Sigmoid colon (tissue), 4 donors: ENCODE data around the gene USP25.
"Not testable (repeated sequence)": the region's sequence is repeated elsewhere in the genome, so short reads cannot be mapped to it uniquely, and the experiment has no call there.

Experiments used
- EP300 ChIP-seq, 4 donors: sonication (generic); formaldehyde crosslinking; IDR thresholded peaks; one replicate each; pipeline ENCODE4 v1.6.1; 2017; ENCODE audit warnings: antibody characterized with exemption in 4 of 4
- POLR2A ChIP-seq, 2 donors: fragments of 450-650 bp; IDR thresholded peaks; one replicate each; pipeline ENCODE4 v1.6.1; 2016; ENCODE audit warnings: antibody characterized with exemption in 2 of 2, mild to moderate bottlenecking in 2 of 2, moderate library complexity in 2 of 2
- TF ChIP-seq, protein P1 (sequence below), 4 experiments: fragments of 450-650 bp in 3 of 4; fragments of 200-600 bp in 1 of 4; IDR thresholded peaks; one replicate each; pipeline ENCODE4 v1.5.1; 2016 to 2019; ENCODE audit warnings: antibody characterized with exemption in 4 of 4, mild to moderate bottlenecking in 3 of 4, moderate library complexity in 2 of 4

DNA sequence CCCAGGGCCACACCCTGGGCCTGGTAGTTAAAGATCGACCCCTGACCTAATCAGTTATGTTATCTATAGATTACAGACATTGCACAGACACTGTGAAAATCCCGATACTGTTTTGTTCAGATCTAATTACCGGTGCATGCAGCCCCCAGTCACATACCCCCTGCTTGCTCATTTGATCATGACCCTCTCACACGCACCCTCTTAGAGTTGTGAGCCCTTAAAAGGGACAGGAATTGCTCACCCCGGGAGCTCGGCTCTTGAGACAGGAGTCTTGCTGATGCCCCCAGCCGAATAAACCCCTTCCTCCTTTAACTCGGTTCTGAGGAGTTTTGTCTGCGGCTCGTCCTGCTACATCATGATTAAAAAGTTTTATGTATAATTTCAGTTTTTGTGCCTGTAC, 9.0 kb downstream of the USP25 start:
- TF ChIP-seq POLR2A, EP300 (IDR thresholded peaks at IDR 0.05): not testable (repeated sequence)
- TF ChIP-seq, protein P1, sequence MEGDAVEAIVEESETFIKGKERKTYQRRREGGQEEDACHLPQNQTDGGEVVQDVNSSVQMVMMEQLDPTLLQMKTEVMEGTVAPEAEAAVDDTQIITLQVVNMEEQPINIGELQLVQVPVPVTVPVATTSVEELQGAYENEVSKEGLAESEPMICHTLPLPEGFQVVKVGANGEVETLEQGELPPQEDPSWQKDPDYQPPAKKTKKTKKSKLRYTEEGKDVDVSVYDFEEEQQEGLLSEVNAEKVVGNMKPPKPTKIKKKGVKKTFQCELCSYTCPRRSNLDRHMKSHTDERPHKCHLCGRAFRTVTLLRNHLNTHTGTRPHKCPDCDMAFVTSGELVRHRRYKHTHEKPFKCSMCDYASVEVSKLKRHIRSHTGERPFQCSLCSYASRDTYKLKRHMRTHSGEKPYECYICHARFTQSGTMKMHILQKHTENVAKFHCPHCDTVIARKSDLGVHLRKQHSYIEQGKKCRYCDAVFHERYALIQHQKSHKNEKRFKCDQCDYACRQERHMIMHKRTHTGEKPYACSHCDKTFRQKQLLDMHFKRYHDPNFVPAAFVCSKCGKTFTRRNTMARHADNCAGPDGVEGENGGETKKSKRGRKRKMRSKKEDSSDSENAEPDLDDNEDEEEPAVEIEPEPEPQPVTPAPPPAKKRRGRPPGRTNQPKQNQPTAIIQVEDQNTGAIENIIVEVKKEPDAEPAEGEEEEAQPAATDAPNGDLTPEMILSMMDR (IDR thresholded peaks at IDR 0.05): not testable (repeated sequence)
